SK-N-SH (cell line): ENCODE results near the gene RAP1GAP. TPM values are rescaled to one million over a fixed set of nuclear protein-coding genes. Genes with fewer than 3 reads are reported as not detected.
A peak's percentile ranks its signal among the peaks of the same experiment; 100 is the strongest.

Experiments
- CTCF ChIA-PET: fragments of 300-600, 350-600 bp; formaldehyde crosslinking; extraction: SDS; loops from one replicate; lab custom pipeline; 2021; lab: Yijun Ruan, JAX
- POLR2A ChIA-PET: fragments of 350-600 bp; sonication (Branson Sonifier 250); formaldehyde crosslinking; extraction: SDS; loops from one replicate; lab custom pipeline; 2020; ENCODE audit warnings: antibody characterized with exemption, inconsistent platforms; lab: Yijun Ruan, JAX
- DNase-seq: peaks from one replicate; pipeline ENCODE4 v3.0.0; 2012
- H2AFZ ChIP-seq: fragments of 200-600 bp; sonication (generic); 2 replicates; pipeline ENCODE4 v1.8.1; 2016; ENCODE audit warnings: antibody characterized with exemption, mild to moderate bottlenecking, low read depth
- H3F3A ChIP-seq: fragments of 200-600 bp; sonication (generic); replicated peaks from 2 replicates; pipeline ENCODE3; 2016; ENCODE audit warnings: antibody characterized with exemption, mild to moderate bottlenecking; ENCODE audit not compliant: insufficient read depth
- H3K27ac ChIP-seq, 2 experiments: fragments of 200-500 bp in 1 of 2; fragments of 200-600 bp in 1 of 2; sonication (Bioruptor generic) in 1 of 2; sonication (generic), shearing (Covaris generic) in 1 of 2; 2 replicates each; pipeline versions ENCODE4 v1.5.1 to v1.6.1; 2014 to 2016; ENCODE audit warnings: low read depth in 2 of 2, inconsistent platforms in 1 of 2, low read length in 1 of 2, mild to moderate bottlenecking in 1 of 2, mixed read lengths in 1 of 2
- H3K27me3 ChIP-seq: fragments of 200-600 bp; sonication (generic), shearing (Covaris generic); 2 replicates; pipeline ENCODE4 v1.6.1; 2016; ENCODE audit warnings: mixed run types; ENCODE audit not compliant: insufficient read depth
- H3K36me3 ChIP-seq, 2 experiments: fragments of 200-500 bp in 1 of 2; fragments of 200-600 bp in 1 of 2; sonication (Bioruptor generic) in 1 of 2; sonication (generic) in 1 of 2; replicated peaks in 1 of 2; 2 replicates each; pipeline versions ENCODE3 to v1.5.1; 2014 to 2016; ENCODE audit warnings: low read length in 1 of 2, mild to moderate bottlenecking in 1 of 2; ENCODE audit not compliant: insufficient read depth in 2 of 2, control insufficient read depth in 1 of 2
- H3K4me1 ChIP-seq, 2 experiments: fragments of 200-500 bp in 1 of 2; fragments of 200-600 bp in 1 of 2; sonication (Bioruptor generic) in 1 of 2; sonication (generic), shearing (Covaris generic) in 1 of 2; 2 replicates each; pipeline versions ENCODE4 v1.5.1 to v1.6.1; 2014 to 2016; ENCODE audit warnings: low read depth in 1 of 2, low read length in 1 of 2, mixed run types in 1 of 2; ENCODE audit not compliant: insufficient read depth in 2 of 2, control insufficient read depth in 1 of 2
- H3K4me2 ChIP-seq: fragments of 200-600 bp; sonication (generic), shearing (Covaris generic); 2 replicates; pipeline ENCODE4 v1.6.1; 2017; ENCODE audit warnings: mixed run types
- H3K4me3 ChIP-seq, 2 experiments: fragments of 200-500 bp in 1 of 2; fragments of 200-600 bp in 1 of 2; sonication (Bioruptor generic) in 1 of 2; sonication (generic), shearing (Covaris generic) in 1 of 2; 2 replicates each; pipeline versions ENCODE4 v1.5.1 to v1.8.1; 2014 to 2016; ENCODE audit warnings: low read depth in 2 of 2, inconsistent platforms in 1 of 2, low read length in 1 of 2, mild to moderate bottlenecking in 1 of 2, mixed read lengths in 1 of 2, moderate library complexity in 1 of 2
- H3K79me2 ChIP-seq: fragments of 200-600 bp; sonication (generic); 2 replicates; pipeline ENCODE4 v1.8.1; 2017; ENCODE audit warnings: mild to moderate bottlenecking; ENCODE audit not compliant: insufficient read depth
- H3K9ac ChIP-seq: fragments of 200-600 bp; sonication (generic); 2 replicates; pipeline ENCODE4 v1.6.1; 2017; ENCODE audit warnings: mixed run types
- H3K9me2 ChIP-seq: fragments of 200-600 bp; sonication (generic); 2 replicates; pipeline ENCODE4 v1.6.1; 2017; ENCODE audit warnings: mixed run types
- H3K9me3 ChIP-seq: fragments of 200-600 bp; sonication (generic); 2 replicates; pipeline ENCODE4 v1.6.1; 2017; ENCODE audit warnings: mixed run types, mild to moderate bottlenecking, moderate library complexity
- H4K20me1 ChIP-seq: fragments of 200-600 bp; sonication (generic); 2 replicates; pipeline ENCODE4 v1.6.1; 2017; ENCODE audit warnings: mild to moderate bottlenecking, mixed run types; ENCODE audit not compliant: insufficient read depth
- EZH2phosphoT487 ChIP-seq: fragments of 200-600 bp; sonication (generic); IDR thresholded peaks from 2 replicates; pipeline ENCODE4 v1.6.1; 2017; ENCODE audit warnings: low read depth, mixed run types, mild to moderate bottlenecking, antibody characterized with exemption, moderate library complexity, borderline replicate concordance
- MEF2A ChIP-seq: IDR thresholded peaks from 2 replicates; pipeline ENCODE4 v1.4.0; 2012; ENCODE audit warnings: low read depth, borderline replicate concordance
- MXI1 ChIP-seq: IDR thresholded peaks from 2 replicates; pipeline ENCODE4 v1.6.1; 2012; ENCODE audit warnings: mild to moderate bottlenecking, low read depth, low read length, improper control_type of control experiment
- NRF1 ChIP-seq: IDR thresholded peaks from 2 replicates; pipeline ENCODE4 v1.6.1; 2012; ENCODE audit warnings: low read depth, mild to moderate bottlenecking, low read length
- POLR2AphosphoS5 ChIP-seq: IDR thresholded peaks from 2 replicates; pipeline ENCODE4 v1.6.1; 2012; ENCODE audit warnings: low read depth, low read length
- RAD21 ChIP-seq: IDR thresholded peaks from 2 replicates; pipeline ENCODE4 v1.6.1; 2012; ENCODE audit warnings: mild to moderate bottlenecking, low read length
- RCOR1 ChIP-seq: fragments of 150-350 bp; IDR thresholded peaks from 2 replicates; pipeline ENCODE4 v1.6.1; 2017; ENCODE audit warnings: antibody characterized with exemption, low read length
- RXRA ChIP-seq: IDR thresholded peaks from 2 replicates; pipeline ENCODE4 v1.4.0; 2012; ENCODE audit warnings: low read depth, mild to moderate bottlenecking, borderline replicate concordance
- SIN3A ChIP-seq: IDR thresholded peaks from 2 replicates; pipeline ENCODE4 v1.6.1; 2012; ENCODE audit warnings: low read depth, mild to moderate bottlenecking, low read length, moderate library complexity, borderline replicate concordance
- TEAD4 ChIP-seq: IDR thresholded peaks from 2 replicates; pipeline ENCODE4 v1.4.0; 2012; ENCODE audit warnings: mild to moderate bottlenecking, borderline replicate concordance; ENCODE audit not compliant: insufficient read depth
- ZBTB33 ChIP-seq: IDR thresholded peaks from 2 replicates; pipeline ENCODE4 v1.4.0; 2012; ENCODE audit warnings: low read depth, borderline replicate concordance
- WGBS: methylation state at CpG from one replicate; pipeline ENCODE4 v1.1.6; 2017; ENCODE audit warnings: low lambda C conversion rate; 5-methylcytosine and 5-hydroxymethylcytosine counted together
- polyA plus RNA-seq, 3 experiments: library from polyadenylated mRNA; depleted of rRNA; stranded (reverse); fragments of >200 nt; gene quantifications; 2 replicates each; pipeline ENCODE4 v1.2.3, GENCODE V29; 2012
- TF ChIP-seq, protein P1 (sequence below): IDR thresholded peaks from 2 replicates; pipeline ENCODE4; 2012
- TF ChIP-seq, protein P2 (sequence below): IDR thresholded peaks from 2 replicates; pipeline ENCODE4 v1.4.0; 2012; ENCODE audit warnings: low read depth
- TF ChIP-seq, protein P3 (sequence below): IDR thresholded peaks from 2 replicates; pipeline ENCODE4 v1.4.0; 2012; ENCODE audit warnings: low read depth, borderline replicate concordance

RAP1GAP gene
- polyA plus RNA-seq, 1 of the 3 experiments (the other 2 are of a cell fraction), result 0.99 TPM

DNA sequence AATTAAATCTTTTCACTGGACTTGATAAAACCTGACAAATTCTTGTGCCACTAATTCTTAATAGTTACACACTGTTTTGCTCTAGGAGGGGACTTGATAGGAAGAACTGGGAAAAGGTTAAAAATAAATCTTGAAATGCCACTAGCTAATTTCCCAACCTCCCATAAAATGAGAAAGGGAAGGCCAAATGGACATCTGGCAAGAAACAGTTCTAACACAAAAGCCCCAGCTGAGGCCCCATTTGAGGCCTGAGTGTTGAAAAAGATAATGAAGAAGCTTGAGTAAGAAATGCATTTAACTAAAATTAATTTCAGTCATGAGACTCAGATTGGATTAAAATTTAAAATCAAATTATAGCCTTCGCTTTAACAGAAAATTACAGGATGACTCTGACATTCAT is 11.2 kb upstream of the RAP1GAP start:
- CTCF ChIA-PET, result no interaction called here
- DNase-seq, result no peak
- no peak overlapping the region for H2AFZ ChIP-seq
- H3K4me2 ChIP-seq, result no peak overlapping the region
- TF ChIP-seq ZBTB33, result no peak
- no peak for TF ChIP-seq EZH2phosphoT487
- TF ChIP-seq SIN3A, result no peak
- 88% methylated on average over 1 of the region's 1 CpG for WGBS
- peaks cover 7% of the 10 kb centered on the region for H3F3A ChIP-seq
- peaks cover 0 to 5% of the 10 kb centered on the region in 2 experiments; a peak in 2 of 4 replicates for H3K4me1 ChIP-seq
- no peaks in the 10 kb centered on the region for H3K9me3 ChIP-seq
- no peaks in the 10 kb centered on the region for H3K9me2 ChIP-seq
- H3K27ac ChIP-seq, result 0 out of 4 replicates have a peak overlapping the region, but pooled peaks of 1 of the 2 experiments have one; percentile 23
- no peaks in the 10 kb centered on the region for H3K27me3 ChIP-seq
- H3K4me3 ChIP-seq, result no peak overlapping the region
- peaks cover 28 to 45% of the 10 kb centered on the region in 2 experiments for H3K36me3 ChIP-seq
- POLR2A ChIA-PET, result no interaction called here
- no peaks in the 10 kb centered on the region for H4K20me1 ChIP-seq
- H3K79me2 ChIP-seq, result no peaks in the 10 kb centered on the region
- no peak overlapping the region for H3K9ac ChIP-seq

GRCh38 chr1:21677168-21677567 is 8.0 kb upstream of the RAP1GAP start:
- Histone ChIP-seq H3K9me3 (no peaks in the 10 kb centered on the region), H3K27ac (no peak overlapping the region), H3K4me3 (no peak overlapping the region), H3K9ac (no peak overlapping the region), H3K4me1 (peaks cover 9 to 24% of the 10 kb centered on the region in 2 experiments; a peak in 3 of 4 replicates), H3K36me3 (peaks cover 27 to 29% of the 10 kb centered on the region in 2 experiments), H4K20me1 (no peaks in the 10 kb centered on the region), H3K27me3 (no peaks in the 10 kb centered on the region), H3F3A (peaks cover 7% of the 10 kb centered on the region), H2AFZ (no peak overlapping the region), H3K4me2 (no peak overlapping the region), H3K79me2 (no peaks in the 10 kb centered on the region), H3K9me2 (no peaks in the 10 kb centered on the region)
- 89% methylated on average over 5 of the region's 6 CpGs for WGBS
- CTCF ChIA-PET, result interaction anchor here (1.6 to 2.2 kb wide), 2 partner anchors 26 to 307 kb away, joined by 3 to 7 read pairs; no protein-coding TSS in a partner anchor
- no peak for DNase-seq
- POLR2A ChIA-PET, result no interaction called here
- no peak for TF ChIP-seq RCOR1
- TF ChIP-seq POLR2AphosphoS5, result no peak
- TF ChIP-seq NRF1, result no peak
- no peak for TF ChIP-seq RXRA
- TF ChIP-seq, protein P1, sequence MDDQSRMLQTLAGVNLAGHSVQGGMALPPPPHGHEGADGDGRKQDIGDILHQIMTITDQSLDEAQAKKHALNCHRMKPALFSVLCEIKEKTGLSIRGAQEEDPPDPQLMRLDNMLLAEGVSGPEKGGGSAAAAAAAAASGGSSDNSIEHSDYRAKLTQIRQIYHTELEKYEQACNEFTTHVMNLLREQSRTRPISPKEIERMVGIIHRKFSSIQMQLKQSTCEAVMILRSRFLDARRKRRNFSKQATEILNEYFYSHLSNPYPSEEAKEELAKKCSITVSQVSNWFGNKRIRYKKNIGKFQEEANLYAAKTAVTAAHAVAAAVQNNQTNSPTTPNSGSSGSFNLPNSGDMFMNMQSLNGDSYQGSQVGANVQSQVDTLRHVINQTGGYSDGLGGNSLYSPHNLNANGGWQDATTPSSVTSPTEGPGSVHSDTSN, result no peak
- TF ChIP-seq MEF2A, result no peak
- TF ChIP-seq, protein P2, sequence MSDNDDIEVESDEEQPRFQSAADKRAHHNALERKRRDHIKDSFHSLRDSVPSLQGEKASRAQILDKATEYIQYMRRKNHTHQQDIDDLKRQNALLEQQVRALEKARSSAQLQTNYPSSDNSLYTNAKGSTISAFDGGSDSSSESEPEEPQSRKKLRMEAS, result no peak
- TF ChIP-seq TEAD4, result no peak
- TF ChIP-seq, protein P3, sequence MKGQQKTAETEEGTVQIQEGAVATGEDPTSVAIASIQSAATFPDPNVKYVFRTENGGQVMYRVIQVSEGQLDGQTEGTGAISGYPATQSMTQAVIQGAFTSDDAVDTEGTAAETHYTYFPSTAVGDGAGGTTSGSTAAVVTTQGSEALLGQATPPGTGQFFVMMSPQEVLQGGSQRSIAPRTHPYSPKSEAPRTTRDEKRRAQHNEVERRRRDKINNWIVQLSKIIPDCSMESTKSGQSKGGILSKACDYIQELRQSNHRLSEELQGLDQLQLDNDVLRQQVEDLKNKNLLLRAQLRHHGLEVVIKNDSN, result no peak
- no peak for TF ChIP-seq MXI1
- no peak for TF ChIP-seq RAD21
